ENCODE results near the gene NR2C2.

DNA sequence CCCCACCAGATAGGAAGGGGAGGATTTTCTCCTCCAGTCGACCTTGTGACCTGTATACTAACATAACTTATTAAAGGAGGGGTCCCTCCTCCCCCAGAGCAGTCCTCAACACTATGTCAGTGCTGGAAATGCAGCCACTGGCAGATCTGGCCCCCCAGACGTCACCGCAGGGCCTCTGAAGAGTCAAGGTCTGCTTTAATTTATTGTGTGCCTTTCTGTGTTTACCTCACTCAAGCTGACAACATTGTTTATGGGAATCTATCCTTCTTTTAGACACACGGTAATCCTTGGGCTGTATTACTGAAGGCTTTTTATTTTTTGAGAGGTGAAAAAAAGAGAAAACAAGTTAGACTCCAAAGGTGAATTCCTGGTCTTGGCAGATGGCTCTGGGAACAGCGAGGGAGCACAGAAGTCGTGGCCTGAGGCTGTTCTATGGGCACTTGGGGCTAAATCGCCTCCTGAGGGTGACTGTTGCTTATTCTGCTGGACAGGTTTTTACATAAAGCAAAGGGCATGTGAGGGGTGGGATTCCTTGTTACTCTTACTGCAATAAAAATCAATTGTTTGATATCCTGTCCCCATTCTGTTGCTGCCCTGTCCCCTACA is 13.5 kb upstream of the NR2C2 start:
- TF ChIP-seq, protein P1, sequence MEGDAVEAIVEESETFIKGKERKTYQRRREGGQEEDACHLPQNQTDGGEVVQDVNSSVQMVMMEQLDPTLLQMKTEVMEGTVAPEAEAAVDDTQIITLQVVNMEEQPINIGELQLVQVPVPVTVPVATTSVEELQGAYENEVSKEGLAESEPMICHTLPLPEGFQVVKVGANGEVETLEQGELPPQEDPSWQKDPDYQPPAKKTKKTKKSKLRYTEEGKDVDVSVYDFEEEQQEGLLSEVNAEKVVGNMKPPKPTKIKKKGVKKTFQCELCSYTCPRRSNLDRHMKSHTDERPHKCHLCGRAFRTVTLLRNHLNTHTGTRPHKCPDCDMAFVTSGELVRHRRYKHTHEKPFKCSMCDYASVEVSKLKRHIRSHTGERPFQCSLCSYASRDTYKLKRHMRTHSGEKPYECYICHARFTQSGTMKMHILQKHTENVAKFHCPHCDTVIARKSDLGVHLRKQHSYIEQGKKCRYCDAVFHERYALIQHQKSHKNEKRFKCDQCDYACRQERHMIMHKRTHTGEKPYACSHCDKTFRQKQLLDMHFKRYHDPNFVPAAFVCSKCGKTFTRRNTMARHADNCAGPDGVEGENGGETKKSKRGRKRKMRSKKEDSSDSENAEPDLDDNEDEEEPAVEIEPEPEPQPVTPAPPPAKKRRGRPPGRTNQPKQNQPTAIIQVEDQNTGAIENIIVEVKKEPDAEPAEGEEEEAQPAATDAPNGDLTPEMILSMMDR (optimal IDR thresholded peaks at IDR 0.05 in 1 of 3, IDR thresholded peaks at IDR 0.05 in 1 of 3, conservative IDR thresholded peaks at IDR 0.05 in 1 of 3; ENCODE audit: extremely low read depth in 1 of 3, insufficient read depth in 2 of 3, low read length in 3 of 3): no peak
- TF ChIP-seq EZH2 (IDR thresholded peaks at IDR 0.05; ENCODE audit: low read length): no peak

Data from keratinocyte (primary cell).